Measurements from ENCODE around the gene DDAH1.

DNA sequence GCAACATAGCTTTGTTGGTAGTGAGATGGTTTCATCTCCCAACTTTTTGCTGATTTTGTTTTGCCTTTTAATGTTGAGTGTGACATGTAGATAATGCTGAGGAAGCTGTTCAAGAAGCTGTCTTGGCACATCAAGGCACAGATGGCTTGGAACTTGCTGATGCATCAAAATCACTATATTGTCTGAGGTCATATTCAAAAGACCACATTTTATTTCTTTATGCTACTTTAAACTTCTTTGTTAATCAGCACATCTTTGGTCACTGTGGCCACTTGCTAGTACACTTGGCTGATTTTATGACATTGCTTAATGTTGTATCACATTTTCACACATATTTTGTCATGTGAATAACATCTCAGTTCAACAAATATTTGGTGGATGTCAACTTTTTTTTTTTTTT lies 101.4 kb downstream of the DDAH1 start:
- TF ChIP-seq, protein P1, sequence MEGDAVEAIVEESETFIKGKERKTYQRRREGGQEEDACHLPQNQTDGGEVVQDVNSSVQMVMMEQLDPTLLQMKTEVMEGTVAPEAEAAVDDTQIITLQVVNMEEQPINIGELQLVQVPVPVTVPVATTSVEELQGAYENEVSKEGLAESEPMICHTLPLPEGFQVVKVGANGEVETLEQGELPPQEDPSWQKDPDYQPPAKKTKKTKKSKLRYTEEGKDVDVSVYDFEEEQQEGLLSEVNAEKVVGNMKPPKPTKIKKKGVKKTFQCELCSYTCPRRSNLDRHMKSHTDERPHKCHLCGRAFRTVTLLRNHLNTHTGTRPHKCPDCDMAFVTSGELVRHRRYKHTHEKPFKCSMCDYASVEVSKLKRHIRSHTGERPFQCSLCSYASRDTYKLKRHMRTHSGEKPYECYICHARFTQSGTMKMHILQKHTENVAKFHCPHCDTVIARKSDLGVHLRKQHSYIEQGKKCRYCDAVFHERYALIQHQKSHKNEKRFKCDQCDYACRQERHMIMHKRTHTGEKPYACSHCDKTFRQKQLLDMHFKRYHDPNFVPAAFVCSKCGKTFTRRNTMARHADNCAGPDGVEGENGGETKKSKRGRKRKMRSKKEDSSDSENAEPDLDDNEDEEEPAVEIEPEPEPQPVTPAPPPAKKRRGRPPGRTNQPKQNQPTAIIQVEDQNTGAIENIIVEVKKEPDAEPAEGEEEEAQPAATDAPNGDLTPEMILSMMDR (conservative IDR thresholded peaks at IDR 0.05; ENCODE audit: low read depth in 2 of 2), result no peak
- TF ChIP-seq EZH2 (IDR thresholded peaks at IDR 0.05; ENCODE audit: low read depth, unreplicated experiment) (no peak), JUNB (IDR thresholded peaks at IDR 0.05; ENCODE audit: unreplicated experiment) (no peak), POLR2AphosphoS5 (IDR thresholded peaks at IDR 0.05; ENCODE audit: low read depth) (no peak), ZNF331 (CRISPR knock-in tag; IDR thresholded peaks at IDR 0.05; ENCODE audit: low read depth) (no peak), EZH2phosphoT487 (IDR thresholded peaks at IDR 0.05; ENCODE audit: unreplicated experiment) (no peak), CREB1 (CRISPR knock-in tag; IDR thresholded peaks at IDR 0.05; ENCODE audit: low read depth) (no peak), NANOG (IDR thresholded peaks at IDR 0.05; ENCODE audit: borderline replicate concordance) (no peak), STAT1 (IDR thresholded peaks at IDR 0.05; ENCODE audit: unreplicated experiment) (no peak), ZNF114 (CRISPR knock-in tag; IDR thresholded peaks at IDR 0.05) (no peak)
- TF ChIP-seq, protein P2, sequence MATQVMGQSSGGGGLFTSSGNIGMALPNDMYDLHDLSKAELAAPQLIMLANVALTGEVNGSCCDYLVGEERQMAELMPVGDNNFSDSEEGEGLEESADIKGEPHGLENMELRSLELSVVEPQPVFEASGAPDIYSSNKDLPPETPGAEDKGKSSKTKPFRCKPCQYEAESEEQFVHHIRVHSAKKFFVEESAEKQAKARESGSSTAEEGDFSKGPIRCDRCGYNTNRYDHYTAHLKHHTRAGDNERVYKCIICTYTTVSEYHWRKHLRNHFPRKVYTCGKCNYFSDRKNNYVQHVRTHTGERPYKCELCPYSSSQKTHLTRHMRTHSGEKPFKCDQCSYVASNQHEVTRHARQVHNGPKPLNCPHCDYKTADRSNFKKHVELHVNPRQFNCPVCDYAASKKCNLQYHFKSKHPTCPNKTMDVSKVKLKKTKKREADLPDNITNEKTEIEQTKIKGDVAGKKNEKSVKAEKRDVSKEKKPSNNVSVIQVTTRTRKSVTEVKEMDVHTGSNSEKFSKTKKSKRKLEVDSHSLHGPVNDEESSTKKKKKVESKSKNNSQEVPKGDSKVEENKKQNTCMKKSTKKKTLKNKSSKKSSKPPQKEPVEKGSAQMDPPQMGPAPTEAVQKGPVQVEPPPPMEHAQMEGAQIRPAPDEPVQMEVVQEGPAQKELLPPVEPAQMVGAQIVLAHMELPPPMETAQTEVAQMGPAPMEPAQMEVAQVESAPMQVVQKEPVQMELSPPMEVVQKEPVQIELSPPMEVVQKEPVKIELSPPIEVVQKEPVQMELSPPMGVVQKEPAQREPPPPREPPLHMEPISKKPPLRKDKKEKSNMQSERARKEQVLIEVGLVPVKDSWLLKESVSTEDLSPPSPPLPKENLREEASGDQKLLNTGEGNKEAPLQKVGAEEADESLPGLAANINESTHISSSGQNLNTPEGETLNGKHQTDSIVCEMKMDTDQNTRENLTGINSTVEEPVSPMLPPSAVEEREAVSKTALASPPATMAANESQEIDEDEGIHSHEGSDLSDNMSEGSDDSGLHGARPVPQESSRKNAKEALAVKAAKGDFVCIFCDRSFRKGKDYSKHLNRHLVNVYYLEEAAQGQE (IDR thresholded peaks at IDR 0.05; ENCODE audit: unreplicated experiment), result no peak
- TF ChIP-seq, protein P3, sequence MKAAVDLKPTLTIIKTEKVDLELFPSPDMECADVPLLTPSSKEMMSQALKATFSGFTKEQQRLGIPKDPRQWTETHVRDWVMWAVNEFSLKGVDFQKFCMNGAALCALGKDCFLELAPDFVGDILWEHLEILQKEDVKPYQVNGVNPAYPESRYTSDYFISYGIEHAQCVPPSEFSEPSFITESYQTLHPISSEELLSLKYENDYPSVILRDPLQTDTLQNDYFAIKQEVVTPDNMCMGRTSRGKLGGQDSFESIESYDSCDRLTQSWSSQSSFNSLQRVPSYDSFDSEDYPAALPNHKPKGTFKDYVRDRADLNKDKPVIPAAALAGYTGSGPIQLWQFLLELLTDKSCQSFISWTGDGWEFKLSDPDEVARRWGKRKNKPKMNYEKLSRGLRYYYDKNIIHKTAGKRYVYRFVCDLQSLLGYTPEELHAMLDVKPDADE (IDR thresholded peaks at IDR 0.05), result no peak

All from GM23338 (cell line).